Prostate gland (tissue), 2 donors: Measurements from ENCODE around the gene TYMS.

Experiments used
- CTCF ChIP-seq, 4 experiments: fragments of 200-600 bp in 2 of 4; fragments of 450-650 bp in 2 of 4; sonication (generic) in 2 of 4; IDR thresholded peaks; 1 replicate in 3 of 4; 2 replicates in 1 of 4; pipeline ENCODE4 v1.5.1; 2016 to 2019; ENCODE audit warnings: antibody characterized with exemption in 4 of 4, mild to moderate bottlenecking in 2 of 4, moderate library complexity in 2 of 4
- POLR2A ChIP-seq: fragments of 450-650 bp; IDR thresholded peaks from one replicate; pipeline ENCODE4 v1.6.1; 2016; ENCODE audit warnings: antibody characterized with exemption, mild to moderate bottlenecking

GRCh38 chr18:668260-668659 is 10.8 kb downstream of the TYMS start:
- TF ChIP-seq POLR2A (no peak), CTCF (IDR thresholded peaks at IDR 0.05) (no peak)
